ENCODE data around the gene OPN5.
"Not testable (repeated sequence)": the region's sequence is repeated elsewhere in the genome, so short reads cannot be mapped to it uniquely, and the experiment has no call there.

OPN5 gene

GRCh38 chr6:47781732-47782131, at the start of gene OPN5:
Gene OPN5, plus strand, starts transcription at chr6:47782032. Its CDS starts 35 bp downstream, at chr6:47782067.
- no peak for DNase-seq

- DNase-seq = no peak
These were observed 47.8 kb upstream of the OPN5 start for GRCh38 chr6:47733879-47734558.

- DNase-seq = no peak
These were observed 46.9 kb upstream of the OPN5 start for GRCh38 chr6:47734831-47735481.

- no peak for DNase-seq
These were observed 45.6 kb upstream of the OPN5 start for GRCh38 chr6:47736083-47736700.

GRCh38 chr6:47737406-47737805, 44.4 kb upstream of the OPN5 start:
- DNase-seq = no peak

- DNase-seq = no peak
These were observed 41.1 kb upstream of the OPN5 start for GRCh38 chr6:47740714-47741113.

GRCh38 chr6:47741807-47742206, 40.0 kb upstream of the OPN5 start:
- no peak for DNase-seq

GRCh38 chr6:47743744-47744143, 38.1 kb upstream of the OPN5 start:
- no peak for DNase-seq

- DNase-seq = not testable (repeated sequence)
These were observed 36.6 kb upstream of the OPN5 start for GRCh38 chr6:47745269-47745668.

GRCh38 chr6:47749757-47750156, 32.1 kb upstream of the OPN5 start:
- DNase-seq = no peak

- no peak for DNase-seq
These were observed 29.0 kb upstream of the OPN5 start for GRCh38 chr6:47752801-47753200.

- no peak for DNase-seq
These were observed 22.5 kb upstream of the OPN5 start for GRCh38 chr6:47759364-47759763.

GRCh38 chr6:47762502-47762901, 19.3 kb upstream of the OPN5 start:
- DNase-seq = no peak

GRCh38 chr6:47766445-47766844, 15.4 kb upstream of the OPN5 start:
- no peak for DNase-seq

GRCh38 chr6:47767102-47767501, 14.7 kb upstream of the OPN5 start:
- DNase-seq = no peak

- DNase-seq = no peak
These were observed 11.8 kb upstream of the OPN5 start for GRCh38 chr6:47769982-47770381.

- DNase-seq = no peak
These were observed 9.5 kb upstream of the OPN5 start for GRCh38 chr6:47772359-47772758.

- DNase-seq = no peak
These were observed 8.8 kb upstream of the OPN5 start for GRCh38 chr6:47773005-47773404.

GRCh38 chr6:47780510-47781356, 1.1 kb upstream of the OPN5 start:
- no peak for DNase-seq

- no peak for DNase-seq
These were observed 3.4 kb downstream of the OPN5 start for GRCh38 chr6:47785182-47785581.

GRCh38 chr6:47787620-47788497, 6.0 kb downstream of the OPN5 start:
- DNase-seq = peak; percentile 20

- DNase-seq = no peak
These were observed 6.7 kb downstream of the OPN5 start for GRCh38 chr6:47788498-47788884.
